GM19372 (cell line): ENCODE results near the gene BAZ2B.
"Not testable (repeated sequence)": the region's sequence is repeated elsewhere in the genome, so short reads cannot be mapped to it uniquely, and the experiment has no call there.

ENCODE experiments used
- ATAC-seq: cut with Tn5 transposase; IDR thresholded peaks from one replicate; pipeline ENCODE4 v1.9.1; 2021; ENCODE audit warnings: mild to moderate bottlenecking, low read depth, moderate library complexity; ENCODE audit not compliant: unreplicated experiment

BAZ2B gene

DNA sequence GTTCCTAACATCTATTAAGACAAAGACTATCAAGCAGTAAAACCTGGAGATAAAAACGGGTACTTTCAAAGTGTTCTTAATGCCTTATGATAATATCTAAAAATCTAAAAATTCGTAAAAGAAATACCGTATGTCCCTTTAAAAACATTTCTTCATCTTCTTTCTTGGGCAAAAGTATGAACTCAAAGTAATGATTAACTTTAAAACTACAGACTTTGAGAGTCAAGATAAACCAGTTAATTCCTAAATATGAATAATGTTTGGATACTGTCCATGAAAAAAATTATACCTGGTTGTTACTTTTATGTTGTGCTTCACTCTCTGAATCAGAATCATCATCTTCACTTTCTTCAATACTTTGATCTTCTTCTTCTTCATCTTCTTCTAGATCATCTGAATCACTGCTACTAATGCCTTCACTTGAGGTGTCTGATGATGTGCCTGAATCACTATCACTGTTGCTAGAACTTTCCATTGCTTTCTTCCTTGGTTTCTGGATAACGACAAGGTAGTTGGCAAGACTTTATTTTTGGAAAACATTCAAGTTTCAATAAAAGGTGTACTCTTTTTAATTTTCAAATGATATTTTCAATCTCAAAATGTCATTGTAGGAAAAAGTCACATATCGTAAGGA lies 177.5 kb downstream of the BAZ2B start:
- ATAC-seq = no peak

DNA sequence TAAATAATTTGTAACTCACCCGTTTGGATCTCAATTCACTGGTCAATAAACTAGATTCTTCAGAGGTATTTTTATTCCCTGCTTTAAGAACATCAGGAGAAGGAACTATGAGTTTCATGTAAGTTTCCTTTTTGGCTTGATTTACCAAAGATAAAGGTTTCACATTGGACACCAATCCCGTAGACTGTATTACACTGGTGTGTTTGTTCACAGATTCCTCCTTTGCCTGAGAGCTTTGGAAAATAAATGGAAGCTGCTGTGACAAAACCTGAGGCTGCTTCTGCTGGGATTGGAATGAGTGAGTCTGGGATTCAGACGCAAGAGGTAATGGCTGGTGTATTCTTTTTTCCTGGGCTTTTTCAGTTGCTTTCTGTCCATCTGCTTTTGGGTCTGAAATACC lies 178.1 kb downstream of the BAZ2B start:
- no peak for ATAC-seq

DNA sequence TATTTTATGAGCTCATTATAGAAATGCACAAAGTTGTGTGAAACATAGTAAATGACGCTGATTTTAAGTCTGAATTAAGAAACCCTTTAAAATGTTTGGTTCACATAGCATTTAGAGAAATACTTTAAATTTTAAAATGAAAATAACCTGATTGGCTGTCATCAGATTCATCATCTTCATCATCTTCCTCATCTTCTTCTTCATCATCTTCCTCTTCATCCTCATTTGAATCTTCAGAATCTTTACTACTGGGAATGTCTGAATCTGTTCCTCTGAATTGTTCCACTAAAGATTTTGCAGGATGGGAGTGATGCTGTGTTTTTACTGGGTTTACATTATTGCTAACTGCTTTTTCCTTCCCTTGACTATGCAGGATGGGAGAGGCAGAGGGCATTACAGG lies 183.7 kb downstream of the BAZ2B start:
- ATAC-seq = no peak

DNA sequence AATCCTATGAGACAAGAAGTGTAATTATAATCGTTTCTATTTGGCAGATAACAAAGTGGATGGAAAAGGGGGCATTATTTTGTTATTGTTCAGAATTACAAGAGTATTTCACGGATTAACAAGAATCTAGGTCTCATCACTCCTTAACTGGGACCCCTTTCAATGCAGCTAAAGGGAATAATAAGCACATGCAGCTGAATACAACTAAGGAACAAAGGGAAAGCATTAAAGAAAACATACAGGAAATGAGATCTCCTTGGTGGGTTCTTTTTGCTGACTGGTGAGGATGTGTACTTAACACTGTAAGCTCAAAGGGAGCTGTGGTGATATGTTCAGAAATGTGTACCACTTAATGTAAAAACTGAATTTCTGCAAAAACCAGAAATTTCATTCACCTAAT lies 189.3 kb downstream of the BAZ2B start:
- no peak for ATAC-seq

DNA sequence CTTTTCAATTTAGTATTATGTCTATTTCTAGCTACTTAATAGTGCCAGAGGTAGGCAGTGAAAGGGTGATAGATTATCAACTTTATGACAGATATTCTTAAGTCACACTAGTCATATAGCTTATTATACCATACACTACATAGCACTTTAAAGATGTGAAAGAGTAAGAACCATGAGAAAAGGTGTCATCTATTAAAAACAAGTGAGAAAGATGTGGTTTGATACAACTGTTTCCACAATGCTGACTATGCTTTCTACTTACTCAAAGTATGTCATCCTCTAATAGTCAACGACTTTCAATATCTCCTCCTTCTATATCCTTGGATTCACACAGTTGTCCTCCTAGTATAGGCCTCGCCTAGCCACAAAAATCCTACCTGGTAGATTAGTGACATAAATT lies 196.9 kb downstream of the BAZ2B start:
- ATAC-seq = no peak

DNA sequence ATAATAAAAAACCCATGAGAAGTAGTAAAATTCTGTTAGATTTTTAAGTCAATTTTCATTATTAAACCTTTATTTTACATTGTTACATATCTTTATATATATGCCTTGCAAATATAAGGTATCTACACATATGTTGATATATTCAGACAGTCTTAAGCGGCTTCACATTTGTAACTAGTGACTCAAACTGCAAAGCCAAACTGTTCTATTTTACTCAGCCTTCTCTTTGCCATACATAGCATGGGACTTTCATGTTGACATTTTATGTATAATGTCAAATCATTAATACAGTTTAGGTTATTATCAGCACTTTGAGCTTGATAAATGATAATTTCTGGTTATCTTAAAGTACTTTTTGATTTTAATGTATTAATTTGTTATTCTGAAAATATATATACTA lies 204.9 kb downstream of the BAZ2B start:
- ATAC-seq = no peak

DNA sequence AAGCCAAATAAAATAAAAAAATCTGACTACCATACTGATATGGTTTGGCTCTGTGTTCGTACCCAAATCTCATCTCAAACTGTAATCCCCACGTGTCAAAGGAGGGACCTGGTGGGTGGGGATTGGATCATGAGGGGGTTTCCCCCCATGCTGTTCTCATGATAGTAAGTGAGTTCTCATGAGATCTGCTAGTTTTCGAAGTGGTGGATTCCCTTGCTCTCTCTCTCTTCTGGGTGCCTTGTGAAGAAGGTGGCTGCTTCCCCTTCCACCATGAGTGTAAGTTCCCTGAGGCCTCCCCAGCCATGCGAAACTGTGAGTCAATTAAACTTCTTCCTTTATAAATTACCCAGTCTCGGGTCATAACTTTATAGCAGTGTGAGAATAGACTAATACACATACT lies 206.1 kb downstream of the BAZ2B start:
- no peak for ATAC-seq

DNA sequence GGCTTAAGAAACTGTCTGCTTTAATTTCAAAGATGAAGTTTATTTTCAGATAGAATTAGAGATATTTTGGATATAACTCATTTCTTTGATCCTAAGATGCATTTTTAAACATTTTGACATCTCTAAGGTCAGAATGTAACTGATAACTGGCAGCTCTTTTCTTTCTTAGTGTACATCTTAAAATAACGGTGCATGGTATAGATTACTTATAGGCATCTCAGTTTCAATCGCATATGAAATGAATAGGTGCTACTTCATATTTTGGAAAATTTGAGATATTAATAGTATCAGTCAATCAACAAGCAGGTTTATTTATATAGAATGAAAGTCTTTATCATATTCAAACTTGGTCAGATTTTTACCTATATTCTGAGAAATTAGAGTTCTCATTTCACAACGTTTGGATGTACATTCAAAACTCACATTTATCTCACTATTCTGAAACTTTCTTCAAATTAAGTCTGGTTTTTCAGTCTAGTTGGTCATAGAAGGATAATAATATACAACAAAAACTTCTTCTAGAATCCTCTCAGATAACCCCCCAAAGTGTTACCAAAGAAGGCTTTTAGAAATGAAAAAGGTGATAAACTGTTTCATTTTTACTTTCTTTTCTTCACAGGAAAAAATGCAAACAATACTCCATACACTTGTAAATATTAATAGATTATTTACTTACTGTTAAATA lies 207.1 kb downstream of the BAZ2B start:
- peak; percentile 55 for ATAC-seq

DNA sequence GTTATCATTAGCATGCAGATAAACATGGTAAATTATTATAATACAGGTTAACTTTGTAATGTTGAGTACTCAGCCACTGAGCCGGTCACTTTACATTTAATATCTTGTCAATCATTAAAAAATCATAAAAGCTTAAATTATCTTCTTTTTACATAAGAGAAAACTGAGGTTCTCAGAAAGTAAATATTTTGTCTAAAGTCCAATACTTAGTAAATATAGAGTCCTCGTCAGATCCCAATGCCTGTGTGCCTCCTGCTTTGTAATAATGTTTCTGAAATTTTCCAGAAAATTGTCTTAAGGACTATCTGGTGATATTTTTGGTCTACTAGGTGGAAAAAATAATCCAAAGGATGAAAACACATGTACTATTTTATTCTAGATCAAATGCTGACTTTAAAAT lies 213.6 kb downstream of the BAZ2B start:
- ATAC-seq = no peak

DNA sequence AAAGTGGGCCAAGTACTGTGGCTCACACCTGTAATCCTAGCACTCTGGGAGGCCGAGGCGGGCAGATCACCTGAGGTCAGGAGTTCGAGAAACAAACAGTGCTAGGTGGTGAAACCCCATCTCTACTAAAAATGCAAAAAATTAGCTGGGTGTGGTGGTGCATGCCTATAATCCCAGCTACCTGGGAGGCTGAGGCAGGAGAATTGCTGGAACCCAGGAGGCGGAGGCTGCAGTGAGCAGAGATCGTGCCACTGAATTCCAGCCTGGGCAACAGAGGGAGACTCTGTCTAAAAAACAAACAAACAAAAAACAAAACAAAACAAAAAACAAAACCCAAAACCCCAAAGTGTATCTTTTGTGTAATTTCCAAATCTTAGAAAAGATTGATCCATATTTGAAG lies 214.2 kb downstream of the BAZ2B start:
- not testable (repeated sequence) for ATAC-seq

DNA sequence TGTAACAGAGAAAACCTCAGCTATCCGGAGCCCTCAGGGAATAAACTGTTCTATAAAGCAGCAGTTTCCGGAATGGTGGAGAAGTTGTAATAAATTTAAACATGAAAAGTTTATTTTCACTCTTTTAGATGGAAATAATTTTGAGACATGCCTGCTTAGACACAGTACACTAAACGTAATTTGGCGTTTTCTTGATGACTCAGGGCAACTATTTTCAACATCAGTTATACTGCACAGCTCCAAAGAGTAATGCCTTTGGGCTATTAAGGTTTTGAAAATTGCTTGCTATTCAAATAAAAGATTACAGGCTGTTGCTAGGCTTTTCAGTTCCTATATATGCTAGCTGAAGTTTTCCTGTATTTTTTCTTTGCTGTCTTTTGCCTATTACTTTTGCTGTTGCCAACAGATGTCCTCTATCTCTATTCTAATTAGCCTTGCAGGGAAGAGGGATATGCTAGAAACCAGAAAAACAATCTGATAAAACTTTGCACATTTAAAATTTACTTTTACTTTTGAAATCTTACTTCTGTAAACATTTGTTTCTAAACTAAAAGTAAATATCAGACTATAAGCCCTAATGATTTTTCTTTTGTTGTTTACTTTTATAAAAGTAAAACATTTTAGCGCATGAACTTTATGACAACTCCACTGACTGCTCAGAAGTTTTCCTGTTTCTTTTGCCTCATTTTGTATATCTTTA lies 216.5 kb downstream of the BAZ2B start:
- no peak for ATAC-seq

DNA sequence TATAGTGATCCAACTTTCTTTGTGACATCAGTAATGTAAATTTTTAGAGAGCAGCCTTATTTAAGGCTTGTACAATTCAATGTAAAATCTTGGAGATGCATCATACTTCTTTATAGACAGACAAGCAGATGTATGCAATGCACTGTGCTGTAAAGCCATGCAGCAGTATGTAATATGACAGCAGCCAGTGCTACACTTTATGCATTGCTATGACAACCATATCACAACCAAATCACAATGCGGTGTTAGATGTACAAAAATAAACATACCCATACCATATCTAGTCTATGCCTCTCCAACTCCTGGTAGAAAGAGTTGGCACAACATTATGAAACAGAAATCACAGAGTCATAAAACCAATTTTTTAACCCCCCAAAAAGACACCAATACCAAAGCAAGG lies 219.5 kb downstream of the BAZ2B start:
- no peak for ATAC-seq

DNA sequence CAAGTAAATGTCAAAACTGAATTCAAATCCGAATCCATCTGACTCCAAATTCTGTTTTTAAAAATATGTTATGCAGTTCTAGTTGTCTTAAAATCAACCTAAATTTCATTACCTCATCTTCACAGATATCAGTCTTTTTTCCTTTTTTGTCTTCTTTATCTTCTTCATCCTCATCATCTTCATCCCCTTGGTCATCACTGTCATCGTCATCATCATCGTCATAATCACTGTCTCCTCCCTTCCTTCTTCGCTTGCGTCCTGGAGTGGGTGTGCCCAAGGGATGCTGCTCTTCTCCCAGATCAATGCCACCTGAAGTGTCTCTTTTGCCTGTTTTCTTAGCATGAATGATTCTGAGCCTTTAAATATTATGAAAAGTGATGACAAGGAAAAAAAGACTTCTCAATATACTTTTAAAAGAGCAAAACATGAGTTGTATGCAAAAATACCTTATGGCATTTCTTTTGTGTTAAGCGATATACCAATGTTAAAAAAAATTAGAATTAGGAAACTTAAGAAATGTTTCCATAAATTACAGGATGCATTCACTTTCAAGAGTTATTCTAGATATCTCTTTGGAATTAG lies 233.8 kb downstream of the BAZ2B start:
- no peak for ATAC-seq

DNA sequence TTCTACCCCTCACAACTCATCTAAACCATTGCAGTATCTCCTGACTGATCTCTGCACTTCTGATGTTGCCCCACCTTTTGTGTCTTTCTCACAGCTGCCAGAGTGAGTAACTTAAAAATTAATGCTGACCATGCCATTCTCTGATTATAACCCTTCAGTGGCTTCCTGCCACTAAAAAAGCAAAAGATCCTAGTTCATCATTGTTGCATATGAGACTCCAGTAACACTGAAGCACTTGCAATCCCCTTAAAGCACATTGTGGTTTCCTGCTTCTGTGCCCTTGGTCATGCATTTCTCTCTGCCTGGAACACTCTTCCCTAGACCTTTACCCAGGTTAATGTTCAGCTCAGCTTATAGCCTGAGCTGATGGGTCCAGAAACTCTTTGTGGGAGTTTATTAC lies 234.8 kb downstream of the BAZ2B start:
- ATAC-seq = peak; percentile 72

DNA sequence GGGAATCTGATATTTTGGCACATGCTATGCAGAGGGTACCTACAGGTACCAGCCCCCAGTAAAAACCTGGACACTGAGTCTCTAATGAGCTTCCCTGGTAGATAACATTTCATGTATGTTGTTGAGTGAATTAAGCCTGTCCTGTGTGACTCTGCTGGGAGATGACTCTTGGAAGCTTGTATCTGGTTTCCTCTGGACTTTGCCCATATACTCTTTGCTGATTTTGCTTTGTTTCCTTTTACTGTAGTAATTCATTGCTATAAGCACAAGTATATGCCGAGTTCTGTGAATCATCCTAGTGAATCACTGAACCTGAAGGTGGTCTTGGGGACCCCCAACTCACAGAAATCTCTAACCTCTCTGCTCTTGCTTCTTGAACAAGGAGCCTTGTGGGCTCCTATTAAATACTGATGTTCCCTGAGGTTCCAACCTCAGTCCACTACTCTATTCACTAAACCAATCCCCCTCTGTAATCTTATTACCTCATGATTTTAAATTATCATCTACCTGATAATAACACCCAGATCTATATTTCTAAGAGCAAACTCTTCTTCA lies 235.6 kb downstream of the BAZ2B start:
- no peak for ATAC-seq

DNA sequence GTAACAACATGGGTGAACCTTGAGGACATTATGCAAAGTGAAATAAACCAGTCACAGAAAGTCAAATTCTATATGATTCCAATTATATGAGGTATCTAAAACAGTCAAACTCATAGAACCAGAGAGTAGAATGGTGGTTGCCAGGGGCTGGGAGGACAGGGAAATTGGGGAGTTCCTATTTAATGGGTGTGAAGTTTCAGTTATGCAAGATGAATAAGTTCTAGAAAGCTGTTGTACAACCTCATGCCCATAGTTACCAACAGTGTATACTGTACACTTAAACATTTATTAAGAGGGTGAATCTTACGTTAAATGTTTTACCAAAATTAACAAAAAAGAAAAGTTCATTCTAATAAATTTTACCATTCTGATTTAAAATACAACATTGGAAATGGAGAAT lies 237.2 kb downstream of the BAZ2B start:
- no peak for ATAC-seq

DNA sequence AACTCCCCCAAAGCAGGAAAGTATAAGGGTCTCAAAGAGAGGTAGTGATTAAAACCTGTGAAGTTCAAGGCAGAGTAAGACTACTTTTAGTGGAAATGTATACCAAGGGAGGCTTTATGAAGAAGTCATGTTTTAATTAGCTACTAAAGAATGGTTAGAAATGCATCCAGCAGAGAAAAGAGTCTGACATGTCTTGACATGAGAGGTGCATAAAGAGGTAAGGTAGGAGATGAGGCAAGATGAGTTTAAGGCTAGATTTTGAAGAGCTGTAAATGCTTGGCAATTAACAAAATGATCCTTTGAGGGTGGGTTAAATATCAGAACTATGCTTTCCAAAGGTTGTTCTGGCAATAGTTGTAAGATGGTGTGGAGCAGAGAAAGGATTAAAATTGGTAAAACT lies 241.1 kb downstream of the BAZ2B start:
- ATAC-seq = no peak

DNA sequence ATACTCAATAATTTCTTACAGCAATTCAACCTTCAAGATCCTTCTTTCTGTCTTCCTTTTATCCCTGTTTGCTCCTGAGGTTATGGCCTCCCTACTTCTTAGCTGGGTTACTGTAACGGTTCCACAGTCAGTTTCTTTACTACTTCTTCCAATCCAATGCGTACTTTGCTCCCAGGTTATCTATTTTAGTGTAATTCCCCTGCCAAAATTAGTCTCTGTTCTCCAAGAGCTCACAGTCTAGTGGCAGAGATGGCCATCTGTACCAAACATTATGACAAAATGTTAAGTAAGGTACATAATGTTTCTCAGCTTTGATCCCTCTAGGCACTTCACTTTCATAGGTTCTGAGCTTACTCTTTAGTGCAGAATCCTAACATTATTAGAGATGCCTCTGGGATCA lies 244.8 kb downstream of the BAZ2B start:
- no peak for ATAC-seq

DNA sequence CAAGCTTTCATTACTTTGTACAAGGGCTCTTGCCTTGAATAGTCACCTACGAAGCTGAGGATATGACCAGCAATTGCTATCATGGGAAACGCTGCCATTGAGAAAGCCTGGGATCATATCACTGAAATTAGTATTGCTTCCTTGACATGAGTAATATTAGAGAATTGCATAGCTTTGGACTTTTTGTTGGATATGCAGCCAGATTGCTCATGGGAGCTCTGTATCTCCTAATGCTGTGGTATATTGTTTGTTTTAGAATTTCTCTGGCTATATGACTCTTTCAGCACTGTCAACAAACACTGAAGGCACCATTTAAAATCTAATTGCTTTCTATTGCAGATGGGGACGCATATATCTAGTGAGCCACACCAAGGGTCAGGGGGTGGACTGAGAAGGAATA lies 249.8 kb downstream of the BAZ2B start:
- no peak for ATAC-seq

DNA sequence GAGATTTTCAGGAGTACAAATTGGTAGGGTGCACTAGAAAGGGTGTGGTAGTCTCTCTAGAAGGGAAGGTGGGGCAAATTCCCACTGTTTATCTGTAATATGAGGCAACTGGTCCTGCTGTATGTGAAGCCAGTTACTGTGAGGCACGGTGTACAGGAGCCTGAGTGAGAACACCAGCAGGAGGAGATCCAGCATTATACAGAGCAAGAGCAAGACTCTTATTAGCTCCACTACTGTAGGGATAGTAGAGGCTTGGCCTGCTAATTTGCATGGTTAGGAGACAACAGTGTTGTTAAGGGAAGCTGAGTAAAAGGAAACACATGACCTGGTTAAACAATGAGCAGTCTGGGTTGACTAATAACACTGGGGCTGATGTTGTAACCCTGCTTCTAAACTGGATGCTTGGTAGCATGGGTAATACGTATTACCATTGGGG lies 253.5 kb downstream of the BAZ2B start:
- no peak for ATAC-seq

DNA sequence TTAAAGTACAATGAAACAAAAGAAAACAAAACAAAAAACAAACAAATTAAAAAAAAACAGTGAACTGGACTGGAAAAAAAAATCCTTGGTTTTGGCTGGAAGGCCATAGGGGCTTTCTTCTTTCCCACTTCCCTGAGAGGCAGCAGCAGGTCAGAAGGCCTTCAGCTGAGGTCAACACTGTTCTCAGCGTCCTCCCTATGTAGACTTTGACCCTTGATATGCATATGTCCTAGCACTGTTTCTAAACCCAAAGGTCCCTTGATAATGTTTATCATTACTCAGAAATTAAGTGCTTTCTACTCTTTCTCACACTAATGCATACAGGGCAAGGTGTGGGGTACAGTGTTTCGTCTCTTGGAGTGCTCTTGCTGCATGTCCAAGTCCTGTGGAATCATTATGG lies 254.3 kb downstream of the BAZ2B start:
- no peak for ATAC-seq
